ENCODE results near the gene FDXACB1.

Gene FDXACB1

DNA sequence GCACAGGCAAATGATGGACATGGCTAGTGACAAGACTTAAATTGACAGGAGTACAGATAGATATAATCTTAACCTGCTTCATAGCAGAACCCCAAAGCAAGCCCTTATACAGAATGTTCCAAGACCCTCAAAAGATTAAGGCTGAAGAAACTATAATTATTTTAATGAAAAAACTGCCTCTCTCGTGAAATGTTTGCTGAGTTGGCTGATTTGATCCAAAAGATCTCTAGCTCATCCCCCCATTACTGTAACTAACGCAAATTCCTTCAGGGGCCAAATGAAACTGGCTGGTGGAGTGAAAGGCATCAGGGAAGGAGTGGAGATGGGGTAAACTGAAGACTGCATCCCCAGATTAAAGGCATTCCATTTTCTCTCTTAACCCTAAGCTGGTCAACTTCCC is 26.9 kb downstream of the FDXACB1 start:
- Histone ChIP-seq H3K9me2 (replicated peaks; ENCODE audit: insufficient read depth, low read length) (no peaks in the 10 kb centered on the region), H3K9ac (ENCODE audit: low read length) (no peak overlapping the region), H3K27ac (ENCODE audit: low read length) (no peak overlapping the region), H3K79me2 (ENCODE audit: low read length) (no peaks in the 10 kb centered on the region), H3K4me2 (ENCODE audit: low read depth, low read length) (no peak overlapping the region), H3K4me3 (ENCODE audit: low read length) (no peak overlapping the region), H3F3A (ENCODE audit: insufficient read depth, low read length) (no peaks in the 10 kb centered on the region), H3K9me3 (replicated peaks; ENCODE audit: insufficient read depth, low read length) (no peaks in the 10 kb centered on the region), H3K27me3 (replicated peaks; ENCODE audit: insufficient read depth, low read length) (no peaks in the 10 kb centered on the region), H2AFZ (ENCODE audit: low read length) (no peak overlapping the region), H4K20me1 (ENCODE audit: insufficient read depth, low read length) (no peaks in the 10 kb centered on the region), H3K4me1 (ENCODE audit: low read length) (no peaks in the 10 kb centered on the region), H3K36me3 (replicated peaks; ENCODE audit: insufficient read depth, low read length) (no peaks in the 10 kb centered on the region; the same call in 1 of the 2 replicates)
- TF ChIP-seq CTCF (IDR thresholded peaks at IDR 0.05; ENCODE audit: low read length) = no peak
- no peak for DNase-seq

DNA sequence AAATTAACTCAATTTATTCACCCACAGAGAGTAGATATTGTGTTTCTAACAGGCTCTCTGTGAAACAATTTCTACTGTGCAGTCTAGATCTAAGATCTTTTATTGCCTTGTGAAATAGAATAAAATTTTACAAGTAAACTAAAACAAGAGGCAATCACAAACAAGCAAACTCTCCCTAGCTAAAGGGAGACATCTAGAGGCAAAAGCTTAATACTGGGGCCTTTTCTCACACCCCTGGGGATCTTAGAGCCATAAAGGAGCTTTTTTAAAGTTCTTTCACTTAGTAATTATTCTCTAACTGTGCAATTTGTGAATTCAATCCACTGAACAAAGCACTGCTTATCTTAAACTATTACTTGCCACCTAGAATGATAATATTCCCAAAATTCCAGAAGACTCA is 27.3 kb downstream of the FDXACB1 start:
- Histone ChIP-seq H4K20me1 (ENCODE audit: insufficient read depth, low read length) (no peaks in the 10 kb centered on the region), H3K4me2 (ENCODE audit: low read depth, low read length) (no peak overlapping the region), H3K9me3 (replicated peaks; ENCODE audit: insufficient read depth, low read length) (no peaks in the 10 kb centered on the region), H3K4me1 (ENCODE audit: low read length) (no peaks in the 10 kb centered on the region), H3F3A (ENCODE audit: insufficient read depth, low read length) (no peaks in the 10 kb centered on the region), H3K9me2 (replicated peaks; ENCODE audit: insufficient read depth, low read length) (no peaks in the 10 kb centered on the region), H3K79me2 (ENCODE audit: low read length) (no peaks in the 10 kb centered on the region), H3K36me3 (replicated peaks; ENCODE audit: insufficient read depth, low read length) (no peaks in the 10 kb centered on the region; the same call in 1 of the 2 replicates), H3K27ac (ENCODE audit: low read length) (no peak overlapping the region), H3K4me3 (ENCODE audit: low read length) (no peak overlapping the region), H3K9ac (ENCODE audit: low read length) (no peak overlapping the region), H2AFZ (ENCODE audit: low read length) (no peak overlapping the region), H3K27me3 (replicated peaks; ENCODE audit: insufficient read depth, low read length) (no peaks in the 10 kb centered on the region)
- no peak for TF ChIP-seq EZH2 (optimal IDR thresholded peaks at IDR 0.05; ENCODE audit: low read depth, low read length)
- peak; percentile 32; the same call in 1 of the 2 replicates for TF ChIP-seq CTCF (IDR thresholded peaks at IDR 0.05; ENCODE audit: low read length)
- TF ChIP-seq EZH2phosphoT487 (IDR thresholded peaks at IDR 0.05; ENCODE audit: low read length) = no peak
- DNase-seq = no peak

GRCh38 chr11:111851067-111851466 is 27.9 kb downstream of the FDXACB1 start:
- DNase-seq = no peak
- TF ChIP-seq CTCF (IDR thresholded peaks at IDR 0.05; ENCODE audit: low read length) (no peak), EZH2 (optimal IDR thresholded peaks at IDR 0.05; ENCODE audit: low read depth, low read length) (no peak), EZH2phosphoT487 (IDR thresholded peaks at IDR 0.05; ENCODE audit: low read length) (no peak)
- Histone ChIP-seq H3K4me2 (ENCODE audit: low read depth, low read length) (no peak overlapping the region), H4K20me1 (ENCODE audit: insufficient read depth, low read length) (no peaks in the 10 kb centered on the region), H3K4me3 (ENCODE audit: low read length) (no peak overlapping the region), H3K27ac (ENCODE audit: low read length) (no peak overlapping the region), H2AFZ (ENCODE audit: low read length) (no peak overlapping the region), H3K36me3 (replicated peaks; ENCODE audit: insufficient read depth, low read length) (no peaks in the 10 kb centered on the region; the same call in 1 of the 2 replicates), H3K4me1 (ENCODE audit: low read length) (no peaks in the 10 kb centered on the region), H3K9me3 (replicated peaks; ENCODE audit: insufficient read depth, low read length) (no peaks in the 10 kb centered on the region), H3K79me2 (ENCODE audit: low read length) (no peaks in the 10 kb centered on the region), H3K27me3 (replicated peaks; ENCODE audit: insufficient read depth, low read length) (no peaks in the 10 kb centered on the region), H3F3A (ENCODE audit: insufficient read depth, low read length) (no peaks in the 10 kb centered on the region), H3K9ac (ENCODE audit: low read length) (no peak overlapping the region), H3K9me2 (replicated peaks; ENCODE audit: insufficient read depth, low read length) (no peaks in the 10 kb centered on the region)
